A549 (cell line): Measurements from ENCODE around the gene TLR1.

Experiments used
- NFE2L2 ChIP-seq: fragments of 150-350 bp; conservative IDR thresholded peaks from 2 replicates; pipeline ENCODE4 v1.6.1; 2014; ENCODE audit warnings: low read length
- TF ChIP-seq, protein P1 (sequence below): fragments of >200 bp; sonication (Bioruptor Twin); formaldehyde crosslinking; IDR thresholded peaks from 3 replicates; pipeline ENCODE4 v1.5.1; 2016
- TF ChIP-seq, protein P2 (sequence below): fragments of 250-450 bp; sonication (Bioruptor Pico); IDR thresholded peaks from 2 replicates; pipeline ENCODE4 v1.5.0; 2021; ENCODE audit warnings: mild to moderate bottlenecking, moderate library complexity, borderline replicate concordance
- TF ChIP-seq, protein P3 (sequence below): fragments of 250-450 bp; sonication (Bioruptor Pico); IDR thresholded peaks from 2 replicates; pipeline ENCODE4 v1.5.0; 2020; ENCODE audit warnings: low read depth, mild to moderate bottlenecking, moderate library complexity

DNA sequence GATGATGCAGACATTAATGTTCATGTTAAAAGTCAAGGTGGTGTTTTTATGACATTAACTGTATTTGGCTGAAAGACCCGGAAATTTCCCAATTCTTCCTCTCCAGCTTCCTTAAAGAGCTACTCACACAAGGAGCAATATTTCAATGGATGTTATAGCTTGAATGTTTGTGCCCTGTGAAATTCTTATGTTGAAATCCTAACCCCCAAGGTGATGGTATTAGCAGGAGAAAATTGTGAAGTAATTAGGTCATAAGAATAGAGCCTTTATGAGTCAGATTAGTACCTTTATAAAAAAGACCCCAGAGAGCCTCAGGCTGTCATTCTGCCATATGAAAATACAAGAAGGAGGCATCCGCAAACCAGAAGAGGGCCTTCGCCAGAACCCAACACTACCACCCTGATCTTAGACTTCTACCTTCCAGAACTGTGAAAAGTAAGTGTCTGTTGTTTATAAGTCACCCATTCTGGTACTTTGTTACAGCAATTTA, 3.6 kb downstream of the TLR1 start:
- no peak for TF ChIP-seq NFE2L2
- TF ChIP-seq, protein P1, sequence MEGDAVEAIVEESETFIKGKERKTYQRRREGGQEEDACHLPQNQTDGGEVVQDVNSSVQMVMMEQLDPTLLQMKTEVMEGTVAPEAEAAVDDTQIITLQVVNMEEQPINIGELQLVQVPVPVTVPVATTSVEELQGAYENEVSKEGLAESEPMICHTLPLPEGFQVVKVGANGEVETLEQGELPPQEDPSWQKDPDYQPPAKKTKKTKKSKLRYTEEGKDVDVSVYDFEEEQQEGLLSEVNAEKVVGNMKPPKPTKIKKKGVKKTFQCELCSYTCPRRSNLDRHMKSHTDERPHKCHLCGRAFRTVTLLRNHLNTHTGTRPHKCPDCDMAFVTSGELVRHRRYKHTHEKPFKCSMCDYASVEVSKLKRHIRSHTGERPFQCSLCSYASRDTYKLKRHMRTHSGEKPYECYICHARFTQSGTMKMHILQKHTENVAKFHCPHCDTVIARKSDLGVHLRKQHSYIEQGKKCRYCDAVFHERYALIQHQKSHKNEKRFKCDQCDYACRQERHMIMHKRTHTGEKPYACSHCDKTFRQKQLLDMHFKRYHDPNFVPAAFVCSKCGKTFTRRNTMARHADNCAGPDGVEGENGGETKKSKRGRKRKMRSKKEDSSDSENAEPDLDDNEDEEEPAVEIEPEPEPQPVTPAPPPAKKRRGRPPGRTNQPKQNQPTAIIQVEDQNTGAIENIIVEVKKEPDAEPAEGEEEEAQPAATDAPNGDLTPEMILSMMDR = no peak
- TF ChIP-seq, protein P2, sequence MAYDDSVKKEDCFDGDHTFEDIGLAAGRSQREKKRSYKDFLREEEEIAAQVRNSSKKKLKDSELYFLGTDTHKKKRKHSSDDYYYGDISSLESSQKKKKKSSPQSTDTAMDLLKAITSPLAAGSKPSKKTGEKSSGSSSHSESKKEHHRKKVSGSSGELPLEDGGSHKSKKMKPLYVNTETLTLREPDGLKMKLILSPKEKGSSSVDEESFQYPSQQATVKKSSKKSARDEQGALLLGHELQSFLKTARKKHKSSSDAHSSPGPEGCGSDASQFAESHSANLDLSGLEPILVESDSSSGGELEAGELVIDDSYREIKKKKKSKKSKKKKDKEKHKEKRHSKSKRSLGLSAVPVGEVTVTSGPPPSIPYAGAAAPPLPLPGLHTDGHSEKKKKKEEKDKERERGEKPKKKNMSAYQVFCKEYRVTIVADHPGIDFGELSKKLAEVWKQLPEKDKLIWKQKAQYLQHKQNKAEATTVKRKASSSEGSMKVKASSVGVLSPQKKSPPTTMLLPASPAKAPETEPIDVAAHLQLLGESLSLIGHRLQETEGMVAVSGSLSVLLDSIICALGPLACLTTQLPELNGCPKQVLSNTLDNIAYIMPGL (CRISPR knock-in tag) = no peak
- TF ChIP-seq, protein P3, sequence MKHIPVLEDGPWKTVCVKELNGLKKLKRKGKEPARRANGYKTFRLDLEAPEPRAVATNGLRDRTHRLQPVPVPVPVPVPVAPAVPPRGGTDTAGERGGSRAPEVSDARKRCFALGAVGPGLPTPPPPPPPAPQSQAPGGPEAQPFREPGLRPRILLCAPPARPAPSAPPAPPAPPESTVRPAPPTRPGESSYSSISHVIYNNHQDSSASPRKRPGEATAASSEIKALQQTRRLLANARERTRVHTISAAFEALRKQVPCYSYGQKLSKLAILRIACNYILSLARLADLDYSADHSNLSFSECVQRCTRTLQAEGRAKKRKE (CRISPR knock-in tag) = no peak
